GM12878 (cell line): ENCODE data around the gene TRIM54. TPM values are rescaled to one million over a fixed set of nuclear protein-coding genes. Genes with fewer than 3 reads are reported as not detected.
"Not testable (repeated sequence)": the region's sequence is repeated elsewhere in the genome, so short reads cannot be mapped to it uniquely, and the experiment has no call there.

Source experiments
- ATAC-seq: fragments of 200-7000 bp; cut with Tn5 transposase; 3 replicates; pipeline ENCODE4 v1.9.1; 2020; ENCODE audit warnings: mild to moderate bottlenecking, moderate library complexity
- BruUV-seq: library from RNA; stranded (reverse); fragments of 400-500 nt; replicated peaks from 2 replicates; lab custom pipeline; 2021; lab: Mats Ljungman, UMichigan
- CTCF ChIA-PET: fragments of 300-600 bp; sonication (Branson Sonifier 250); formaldehyde crosslinking; extraction: SDS; loops from one replicate; lab custom pipeline; 2021; ENCODE audit warnings: inconsistent platforms; lab: Yijun Ruan, JAX
- POLR2A ChIA-PET: fragments of 350-600 bp; formaldehyde crosslinking; extraction: SDS; loops from one replicate; lab custom pipeline; 2021; ENCODE audit warnings: inconsistent platforms; lab: Charles Lee
- RAD21 ChIA-PET: fragments of 300-600 bp; sonication (Branson Sonifier 250); formaldehyde crosslinking; loops from one replicate; lab custom pipeline; 2023; ENCODE audit warnings: antibody characterized with exemption; ENCODE audit not compliant: unreplicated experiment; lab: Charles Lee
- SMC1A ChIA-PET: fragments of 300-600 bp; sonication (Branson Sonifier 250); formaldehyde crosslinking; loops from one replicate; lab custom pipeline; 2023; ENCODE audit not compliant: unreplicated experiment, uncharacterized antibody; lab: Charles Lee
- DNase-seq: peaks from one replicate; pipeline ENCODE4 v3.0.0-alpha.2; 2011; ENCODE audit warnings: low read depth, low spot score
- FAIRE-seq: peaks from 3 replicates; lab custom pipeline; 2011; peaks lifted over from hg19 to GRCh38; lab: Jason Lieb, UNC
- H2AFZ ChIP-seq: 2 replicates; pipeline ENCODE4 v1.6.0; 2011; ENCODE audit warnings: low read depth, low read length, control low read depth; ENCODE audit not compliant: control insufficient read depth
- H3K27ac ChIP-seq: 2 replicates; pipeline ENCODE4 v1.5.1; 2011; ENCODE audit warnings: control low read depth; ENCODE audit not compliant: control insufficient read depth, insufficient read depth
- H3K27me3 ChIP-seq, 2 experiments: replicated peaks in 1 of 2; 2 replicates each; pipeline versions ENCODE4 v1.6.0 to v1.6.1; 2011; ENCODE audit warnings: low read length in 1 of 2; ENCODE audit not compliant: control insufficient read depth in 2 of 2, insufficient read depth in 2 of 2
- H3K36me3 ChIP-seq, 2 experiments: 2 replicates each; pipeline ENCODE4 v1.5.1; 2011; ENCODE audit warnings: low read length in 1 of 2; ENCODE audit not compliant: control insufficient read depth in 2 of 2, insufficient read depth in 2 of 2
- H3K4me1 ChIP-seq: 2 replicates; pipeline ENCODE4 v1.6.1; 2011; ENCODE audit warnings: mild to moderate bottlenecking, low read length, moderate library complexity, mixed read lengths; ENCODE audit not compliant: control insufficient read depth, insufficient read depth
- H3K4me2 ChIP-seq: 2 replicates; pipeline ENCODE4 v1.6.0; 2011; ENCODE audit warnings: control low read depth; ENCODE audit not compliant: control insufficient read depth, insufficient read depth
- H3K4me3 ChIP-seq: fragments of 200-600 bp; sonication (generic); 2 replicates; pipeline ENCODE4 v1.5.1; 2016
- H3K79me2 ChIP-seq: 2 replicates; pipeline ENCODE4 v1.6.0; 2011; ENCODE audit warnings: low read length; ENCODE audit not compliant: control insufficient read depth, insufficient read depth
- H3K9ac ChIP-seq: 2 replicates; pipeline ENCODE4 v1.8.0; 2011; ENCODE audit warnings: low read length, control low read depth, mixed read lengths; ENCODE audit not compliant: control insufficient read depth, insufficient read depth
- H3K9me3 ChIP-seq: replicated peaks from 3 replicates; pipeline ENCODE4 v1.5.1; 2011; ENCODE audit warnings: mild to moderate bottlenecking, low read length; ENCODE audit not compliant: control insufficient read depth, insufficient read depth
- H4K20me1 ChIP-seq: 2 replicates; pipeline ENCODE4 v1.6.0; 2011; ENCODE audit not compliant: control insufficient read depth, insufficient read depth
- IKZF2 ChIP-seq, 2 experiments: fragments of 450-650 bp; IDR thresholded peaks; 2 replicates each; pipeline ENCODE4 v1.6.1; 2017; ENCODE audit warnings: mild to moderate bottlenecking in 2 of 2, moderate library complexity in 2 of 2
- MEF2B ChIP-seq: fragments of 450-650 bp; IDR thresholded peaks from 2 replicates; pipeline ENCODE4 v1.6.1; 2018; ENCODE audit warnings: mild to moderate bottlenecking, moderate library complexity; ENCODE audit not compliant: partially characterized antibody, poor library complexity, severe bottlenecking
- MTA2 ChIP-seq: fragments of 450-650 bp; IDR thresholded peaks from 2 replicates; pipeline ENCODE4 v1.6.1; 2016; ENCODE audit warnings: low read depth, mild to moderate bottlenecking, moderate library complexity
- PAX8 ChIP-seq: fragments of 450-650 bp; IDR thresholded peaks from 2 replicates; pipeline ENCODE4 v1.6.1; 2017; ENCODE audit warnings: mild to moderate bottlenecking, moderate library complexity
- SP1 ChIP-seq: IDR thresholded peaks from one replicate; pipeline ENCODE4 v1.6.1; 2011; ENCODE audit warnings: low read depth, low read length
- SREBF1 ChIP-seq: IDR thresholded peaks from 2 replicates; pipeline ENCODE4 v1.6.1; 2012; ENCODE audit warnings: mild to moderate bottlenecking, low read length
- TCF3 ChIP-seq: IDR thresholded peaks from 2 replicates; pipeline ENCODE4 v1.6.1; 2012; ENCODE audit warnings: low read depth, mild to moderate bottlenecking, low read length, borderline replicate concordance; ENCODE audit not compliant: insufficient read depth
- USF1 ChIP-seq: IDR thresholded peaks from 2 replicates; pipeline ENCODE4 v1.6.1; 2011; ENCODE audit warnings: borderline replicate concordance, low read depth, mild to moderate bottlenecking, moderate library complexity, mixed read lengths, low read length; ENCODE audit not compliant: insufficient read depth; ENCODE audit errors: extremely low read length
- ZNF622 ChIP-seq: fragments of 450-650 bp; IDR thresholded peaks from 2 replicates; pipeline ENCODE4 v1.6.1; 2017; ENCODE audit warnings: mild to moderate bottlenecking, inconsistent platforms
- WGBS: methylation state at CpG from one replicate; pipeline ENCODE4 v1.1.6; 2016; ENCODE audit warnings: low lambda C conversion rate; ENCODE audit not compliant: insufficient replicate concordance, insufficient coverage; ENCODE audit errors: missing lambda C conversion rate; 5-methylcytosine and 5-hydroxymethylcytosine counted together
- in situ Hi-C: fragments of 300-500 bp; cut with MboI; formaldehyde crosslinking; loops from 9 replicates; pipeline ENCODE4 v1.14.3; 2018; ENCODE audit warnings: mixed read lengths
- intact Hi-C: fragments of 100-400 bp; cut with micrococcal nuclease; formaldehyde crosslinking; loops from one replicate; pipeline ENCODE4 v1.14.2; 2022; ENCODE audit not compliant: unreplicated experiment
- polyA plus RNA-seq, 11 experiments: library from polyadenylated mRNA; depleted of rRNA in 4 of 11; unstranded in 6 of 11; stranded (reverse) in 5 of 11; fragments of >200 nt; fragmentation: Nextera tagmentation in 4 of 11; fragmentation: Illumina TruSeq in 1 of 11; extraction: Ambion mirVana in 4 of 11; extraction: Trizol in 1 of 11; gene quantifications; 1 replicate in 1 of 11; 2 replicates in 10 of 11; pipeline versions ENCODE4 v1.2.1 to v1.2.3, GENCODE V29; 2011 to 2016; ENCODE audit warnings: inconsistent platforms in 2 of 11, missing spikeins in 2 of 11, low read depth in 1 of 11
- total RNA-seq, 4 experiments: library from RNA; depleted of rRNA in 3 of 4; stranded (reverse); fragments of >200 nt in 3 of 4; fragmentation: Illumina TruSeq in 1 of 4; extraction: Trizol in 1 of 4; gene quantifications; 2 replicates each; pipeline versions ENCODE4 v1.2.1 to v1.2.3, GENCODE V29; 2013 to 2021

TRIM54 gene
- total and polyA plus RNA-seq, 10 of the 15 experiments (the other 5 are each of a cell fraction or from before 2014, with no cell fraction given) = 0.03 to 0.08 TPM; not detected in 8

GRCh38 chr2:27272537-27273522 lies 9.4 kb upstream of the TRIM54 start:
- CTCF ChIA-PET = interaction anchor here (0.6 to 1.9 kb wide), 9 partner anchors 8 to 541 kb away, joined by 3 to 6 read pairs (median 4); no protein-coding TSS in a partner anchor

GRCh38 chr2:27275211-27276150 lies 6.7 kb upstream of the TRIM54 start, which contains the start of gene DNAJC5G:
Gene DNAJC5G (plus strand): TSS chr2:27275433. CDS start chr2:27276729, 1,296 bp downstream.
- Histone ChIP-seq H3K9me3 (no peaks in the 10 kb centered on the region), H3K4me2 (no peak within 1 kb of the TSS), H3K9ac (no peak within 1 kb of the TSS), H3K36me3 (no peaks in the 10 kb centered on the region), H3K4me3 (no peak within 1 kb of the TSS), H2AFZ (no peak within 1 kb of the TSS), H3K27me3 (no peaks in the 10 kb centered on the region), H3K79me2 (no peaks in the 10 kb centered on the region), H4K20me1 (no peaks in the 10 kb centered on the region), H3K27ac (no peak within 1 kb of the TSS), H3K4me1 (peaks cover 3% of the 10 kb centered on the region; the same call in 1 of the 2 replicates)
- DNase-seq (no peak), FAIRE-seq (no peak), ATAC-seq (no peak)
- intact Hi-C loops = no loop called here
- in situ Hi-C loops = no loop called here
- ChIA-PET RAD21 (interaction anchor here (1.1 kb wide), 1 partner anchor 26 kb away, joined by 3 read pairs; no protein-coding TSS in a partner anchor), POLR2A (interaction anchor here (0.5 kb wide), 1 partner anchor 11 kb away, joined by 4 read pairs; no protein-coding TSS in a partner anchor), CTCF (interaction anchor here (0.7 to 9.6 kb wide), 2 partner anchors 24 to 176 kb away, joined by 3 to 132 read pairs; no protein-coding TSS in a partner anchor), SMC1A (no interaction called here)
- BruUV-seq = no TSS peak
- 58% methylated on average over 34 of the region's 39 CpGs for WGBS
- no peak for TF ChIP-seq TCF3
- TF ChIP-seq SP1 = no peak
- no peak for TF ChIP-seq IKZF2 (IDR thresholded peaks at IDR 0.05)
- TF ChIP-seq USF1 = no peak
- no peak for TF ChIP-seq PAX8
- TF ChIP-seq ZNF622 = no peak
- no peak for TF ChIP-seq MEF2B
- TF ChIP-seq SREBF1 = no peak
- TF ChIP-seq MTA2 = no peak

More at GRCh38 chr2:27272537-27273522, 9.4 kb upstream of the TRIM54 start:
- H2AFZ ChIP-seq, ATAC-seq, in situ Hi-C loops, FAIRE-seq, DNase-seq, H3K27ac ChIP-seq, H4K20me1 ChIP-seq, BruUV-seq, H3K9ac ChIP-seq, H3K27me3 ChIP-seq, intact Hi-C loops, H3K4me3 ChIP-seq, H3K4me1 ChIP-seq, H3K9me3 ChIP-seq, H3K4me2 ChIP-seq, H3K79me2 ChIP-seq, H3K36me3 ChIP-seq: not testable (repeated sequence)
- SMC1A ChIA-PET = interaction anchor here (1.2 to 1.5 kb wide), 2 partner anchors 10 to 30 kb away, joined by 3 read pairs; no protein-coding TSS in a partner anchor
- WGBS = 34% methylated on average over 13 of the region's 15 CpGs
- POLR2A ChIA-PET = interaction anchor here (0.6 to 1.1 kb wide), 2 partner anchors 183 to 212 kb away, joined by 3 to 8 read pairs; no protein-coding TSS in a partner anchor
- RAD21 ChIA-PET = interaction anchor here (0.8 to 1.9 kb wide), 3 partner anchors 8 to 30 kb away, joined by 3 to 5 read pairs (median 3); no protein-coding TSS in a partner anchor
